ENCODE measurements around the gene SETBP1.

SETBP1 gene

GRCh38 chr18:44924785-44925499 is 244.3 kb downstream of the SETBP1 start:
- no peaks in the 10 kb centered on the region for H3K9me3 ChIP-seq (ENCODE audit: insufficient read depth, low read depth, low read length)
- no peaks in the 10 kb centered on the region for H3K4me1 ChIP-seq (ENCODE audit: insufficient read depth, low read length)
- H3K27me3 ChIP-seq (ENCODE audit: insufficient read depth, low read length): no peaks in the 10 kb centered on the region
- no peak overlapping the region for H3K27ac ChIP-seq (ENCODE audit: low read length)
- no peaks in the 10 kb centered on the region for H3K36me3 ChIP-seq (ENCODE audit: insufficient read depth, low read depth, low read length)
- H3K4me3 ChIP-seq (ENCODE audit: low read length): no peak overlapping the region
- H3K9ac ChIP-seq (ENCODE audit: low read depth, low read length): no peak overlapping the region

DNA sequence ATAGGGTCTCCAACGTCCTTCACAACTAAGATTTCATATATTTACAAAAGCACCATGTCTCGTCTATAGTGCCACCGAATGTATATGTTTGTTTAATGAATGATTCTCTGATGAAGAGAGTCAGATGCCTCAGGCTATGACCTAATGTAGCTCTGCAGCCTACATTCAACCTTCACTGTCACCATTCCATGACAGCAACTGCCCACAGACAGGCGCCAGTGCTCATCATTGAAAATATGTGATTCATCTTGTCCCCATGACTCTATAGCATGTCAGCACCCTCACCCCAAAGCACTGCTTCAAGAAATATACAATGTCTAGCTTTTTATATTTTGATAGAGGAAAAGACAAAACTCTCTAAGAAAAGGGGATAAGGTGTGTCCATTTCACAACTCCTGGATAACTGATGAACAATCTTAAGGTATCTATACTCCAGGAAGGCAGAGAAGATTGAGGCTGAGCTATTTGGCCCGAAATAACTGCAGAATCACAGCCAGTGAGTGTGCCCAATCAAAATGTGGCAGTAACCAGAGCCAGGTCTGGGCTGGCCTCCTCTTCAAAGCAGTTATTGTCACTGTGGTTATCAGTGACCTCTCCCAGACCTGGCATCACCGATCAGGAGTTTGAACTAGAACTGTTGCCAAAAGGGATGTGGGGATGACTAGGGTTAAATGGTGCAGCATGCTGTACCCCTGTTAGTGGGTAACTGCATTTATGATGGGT is 246.6 kb downstream of the SETBP1 start:
- Histone ChIP-seq H3K4me3 (ENCODE audit: low read length) (no peak overlapping the region), H3K36me3 (ENCODE audit: insufficient read depth, low read depth, low read length) (no peaks in the 10 kb centered on the region), H3K4me1 (ENCODE audit: insufficient read depth, low read length) (no peaks in the 10 kb centered on the region), H3K27ac (ENCODE audit: low read length) (no peak overlapping the region), H3K27me3 (ENCODE audit: insufficient read depth, low read length) (no peaks in the 10 kb centered on the region), H3K9ac (ENCODE audit: low read depth, low read length) (no peak overlapping the region), H3K9me3 (ENCODE audit: insufficient read depth, low read depth, low read length) (no peaks in the 10 kb centered on the region)

GRCh38 chr18:44934901-44935300 is 254.2 kb downstream of the SETBP1 start:
- H3K27me3 ChIP-seq (ENCODE audit: insufficient read depth, low read length): no peaks in the 10 kb centered on the region
- peaks cover 2% of the 10 kb centered on the region; the same call in 1 of the 2 replicates for H3K4me1 ChIP-seq (ENCODE audit: insufficient read depth, low read length)
- no peak overlapping the region for H3K4me3 ChIP-seq (ENCODE audit: low read length)
- H3K9ac ChIP-seq (ENCODE audit: low read depth, low read length): no peak overlapping the region
- no peaks in the 10 kb centered on the region for H3K36me3 ChIP-seq (ENCODE audit: insufficient read depth, low read depth, low read length)
- no peak overlapping the region for H3K27ac ChIP-seq (ENCODE audit: low read length)
- peaks cover 19% of the 10 kb centered on the region for H3K9me3 ChIP-seq (ENCODE audit: insufficient read depth, low read depth, low read length)

- H3K4me3 ChIP-seq (ENCODE audit: low read length): no peak overlapping the region
- H3K36me3 ChIP-seq (ENCODE audit: insufficient read depth, low read depth, low read length): no peaks in the 10 kb centered on the region
- peaks cover 19% of the 10 kb centered on the region for H3K9me3 ChIP-seq (ENCODE audit: insufficient read depth, low read depth, low read length)
- no peak overlapping the region for H3K9ac ChIP-seq (ENCODE audit: low read depth, low read length)
- H3K27me3 ChIP-seq (ENCODE audit: insufficient read depth, low read length): no peaks in the 10 kb centered on the region
- peaks cover 2% of the 10 kb centered on the region; the same call in 1 of the 2 replicates for H3K4me1 ChIP-seq (ENCODE audit: insufficient read depth, low read length)
- no peak overlapping the region for H3K27ac ChIP-seq (ENCODE audit: low read length)
Measured at GRCh38 chr18:44935455-44935854, 254.8 kb downstream of the SETBP1 start.

DNA sequence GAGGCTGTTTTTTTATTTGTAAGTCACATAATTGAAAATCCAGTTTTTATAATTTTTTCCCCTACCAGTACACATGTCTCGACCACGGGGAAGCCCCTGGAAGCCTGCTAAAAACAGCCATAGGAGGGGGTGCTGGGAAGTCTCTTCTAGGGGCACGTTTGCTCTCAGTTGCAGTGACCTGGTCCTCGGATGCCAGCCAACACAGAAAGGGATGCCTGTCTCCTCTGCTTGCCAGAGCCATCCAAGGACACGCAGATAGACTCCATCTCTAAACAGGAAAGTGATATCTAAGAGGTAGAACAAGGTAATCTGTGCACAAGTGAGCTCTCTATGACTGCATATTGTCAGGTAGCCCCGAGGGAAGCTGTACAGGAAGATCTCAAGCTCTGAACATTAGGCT is 255.8 kb downstream of the SETBP1 start:
- no peak overlapping the region for H3K27ac ChIP-seq (ENCODE audit: low read length)
- H3K36me3 ChIP-seq (ENCODE audit: insufficient read depth, low read depth, low read length): no peaks in the 10 kb centered on the region
- H3K9ac ChIP-seq (ENCODE audit: low read depth, low read length): no peak overlapping the region
- peaks cover 19% of the 10 kb centered on the region for H3K9me3 ChIP-seq (ENCODE audit: insufficient read depth, low read depth, low read length)
- H3K4me1 ChIP-seq (ENCODE audit: insufficient read depth, low read length): peaks cover 2% of the 10 kb centered on the region; the same call in 1 of the 2 replicates
- H3K4me3 ChIP-seq (ENCODE audit: low read length): no peak overlapping the region
- peaks cover 2% of the 10 kb centered on the region; the same call in 1 of the 2 replicates for H3K27me3 ChIP-seq (ENCODE audit: insufficient read depth, low read length)

DNA sequence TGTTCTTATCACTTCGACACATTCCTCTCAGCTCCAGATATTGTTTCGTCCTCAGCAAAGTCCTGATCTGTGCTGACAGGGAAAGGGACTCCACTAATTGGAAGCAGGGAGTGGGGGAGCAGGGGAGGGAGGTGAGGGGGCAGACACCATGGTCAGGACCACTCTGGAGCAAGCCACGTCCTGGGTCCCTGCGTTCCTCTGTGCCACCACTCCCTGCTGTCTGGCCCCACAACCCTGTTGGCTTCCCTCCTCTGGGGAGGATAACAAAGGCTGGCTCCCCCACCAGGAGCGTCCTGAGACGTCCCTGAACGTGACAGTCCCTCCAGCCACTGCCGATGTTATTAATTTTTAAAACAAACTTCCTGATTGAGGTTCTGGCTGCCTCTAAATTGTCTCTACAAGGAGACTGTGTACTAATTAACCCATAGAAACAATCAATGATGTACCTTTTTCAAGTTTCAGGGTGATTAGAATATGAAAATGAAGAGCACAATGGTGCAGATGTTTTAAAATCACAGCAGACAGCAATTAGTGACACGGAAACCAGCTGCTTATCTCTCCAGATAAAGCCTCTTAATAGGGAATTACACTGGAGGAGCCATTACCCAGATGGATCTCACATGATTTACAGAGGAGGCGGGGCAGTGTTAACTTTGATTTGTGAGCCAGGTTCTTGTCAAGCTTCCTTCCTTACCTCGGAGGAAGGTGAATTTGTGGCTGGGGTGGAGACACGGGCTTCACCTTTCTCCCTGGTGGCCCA is 257.5 kb downstream of the SETBP1 start:
- H3K4me3 ChIP-seq (ENCODE audit: low read length): no peak overlapping the region
- peaks cover 19% of the 10 kb centered on the region; the same call in 1 of the 2 replicates for H3K27me3 ChIP-seq (ENCODE audit: insufficient read depth, low read length)
- no peak overlapping the region for H3K27ac ChIP-seq (ENCODE audit: low read length)
- H3K4me1 ChIP-seq (ENCODE audit: insufficient read depth, low read length): peaks cover 8% of the 10 kb centered on the region
- H3K9ac ChIP-seq (ENCODE audit: low read depth, low read length): no peak overlapping the region
- H3K9me3 ChIP-seq (ENCODE audit: insufficient read depth, low read depth, low read length): peaks cover 18% of the 10 kb centered on the region
- H3K36me3 ChIP-seq (ENCODE audit: insufficient read depth, low read depth, low read length): no peaks in the 10 kb centered on the region

DNA sequence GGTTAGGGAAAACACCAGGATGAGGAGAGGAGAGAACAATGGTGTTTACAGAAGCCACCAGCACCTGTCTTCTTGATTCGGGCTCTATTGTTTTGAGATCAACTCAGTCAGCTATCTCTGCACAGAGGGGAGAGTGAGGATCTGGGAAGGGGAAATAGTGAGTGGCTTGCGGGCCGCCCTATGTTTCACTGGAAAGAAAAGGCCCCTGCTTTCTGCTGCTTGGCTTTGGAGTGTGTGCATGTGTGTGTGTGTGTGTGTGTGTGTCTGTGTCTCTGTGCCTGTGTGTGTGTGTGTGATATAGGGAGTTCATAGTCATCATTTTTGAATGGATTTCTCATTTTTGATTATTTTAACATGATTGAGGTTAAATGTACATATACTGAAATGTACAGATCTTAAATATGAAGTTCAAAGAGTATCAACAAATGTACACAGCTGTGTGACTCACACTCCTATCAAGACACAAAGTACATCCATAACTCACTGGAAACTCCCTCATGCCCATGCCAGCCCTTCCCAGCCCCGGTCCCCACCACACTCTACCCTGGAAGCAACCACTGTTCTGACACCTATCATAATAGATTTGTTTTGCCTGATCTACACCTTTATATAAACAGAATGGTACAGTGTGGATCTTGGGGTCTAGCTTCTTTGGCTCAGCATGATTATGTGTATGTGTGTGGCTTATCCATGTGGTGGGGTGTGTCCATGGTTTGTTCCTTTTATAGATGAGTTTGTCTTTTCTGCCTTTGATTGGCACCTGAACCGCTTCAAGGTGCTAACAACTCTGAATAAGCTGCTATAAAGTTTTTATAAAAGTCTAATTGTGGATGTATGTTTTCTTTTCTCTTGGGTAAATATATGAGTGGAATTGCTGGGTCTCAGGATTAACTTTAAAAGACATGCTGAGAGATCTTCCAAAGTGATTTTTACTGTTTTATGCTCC is 258.3 kb downstream of the SETBP1 start:
- Histone ChIP-seq H3K36me3 (ENCODE audit: insufficient read depth, low read depth, low read length) (no peaks in the 10 kb centered on the region), H3K4me3 (ENCODE audit: low read length) (no peak overlapping the region), H3K9ac (ENCODE audit: low read depth, low read length) (no peak overlapping the region), H3K9me3 (ENCODE audit: insufficient read depth, low read depth, low read length) (peaks cover 10% of the 10 kb centered on the region), H3K27me3 (ENCODE audit: insufficient read depth, low read length) (peaks cover 24% of the 10 kb centered on the region; the same call in 1 of the 2 replicates), H3K27ac (ENCODE audit: low read length) (no peak overlapping the region), H3K4me1 (ENCODE audit: insufficient read depth, low read length) (peaks cover 10% of the 10 kb centered on the region)

GRCh38 chr18:44941516-44941915 is 260.8 kb downstream of the SETBP1 start:
- H3K4me3 ChIP-seq (ENCODE audit: low read length): no peak overlapping the region
- H3K27ac ChIP-seq (ENCODE audit: low read length): no peak overlapping the region
- H3K27me3 ChIP-seq (ENCODE audit: insufficient read depth, low read length): peaks cover 36% of the 10 kb centered on the region; the same call in 1 of the 2 replicates
- H3K4me1 ChIP-seq (ENCODE audit: insufficient read depth, low read length): peaks cover 19% of the 10 kb centered on the region
- H3K36me3 ChIP-seq (ENCODE audit: insufficient read depth, low read depth, low read length): no peaks in the 10 kb centered on the region
- no peaks in the 10 kb centered on the region for H3K9me3 ChIP-seq (ENCODE audit: insufficient read depth, low read depth, low read length)
- H3K9ac ChIP-seq (ENCODE audit: low read depth, low read length): no peak overlapping the region

DNA sequence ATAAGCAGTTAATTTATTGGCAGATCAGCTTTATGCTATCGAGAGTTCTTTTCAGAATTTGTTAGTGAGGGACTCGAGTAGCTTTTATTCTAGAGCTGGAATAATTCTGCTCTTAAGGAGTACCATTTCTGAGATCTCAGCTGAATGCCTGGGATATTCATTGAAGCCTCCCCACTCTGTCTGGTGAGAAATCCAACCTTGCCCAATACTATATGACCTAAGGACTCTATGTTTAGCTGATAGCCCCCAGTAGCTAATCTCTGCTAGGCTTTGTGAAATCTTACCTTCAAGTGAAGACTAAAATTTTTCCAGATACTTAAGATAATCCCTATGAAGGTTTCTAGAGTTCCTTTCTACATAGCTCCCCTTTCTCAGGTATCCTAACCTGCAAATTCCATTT is 261.4 kb downstream of the SETBP1 start:
- Histone ChIP-seq H3K4me1 (ENCODE audit: insufficient read depth, low read length) (peaks cover 19% of the 10 kb centered on the region), H3K27ac (ENCODE audit: low read length) (no peak overlapping the region), H3K36me3 (ENCODE audit: insufficient read depth, low read depth, low read length) (no peaks in the 10 kb centered on the region), H3K27me3 (ENCODE audit: insufficient read depth, low read length) (peaks cover 36% of the 10 kb centered on the region; the same call in 1 of the 2 replicates), H3K4me3 (ENCODE audit: low read length) (no peak overlapping the region), H3K9me3 (ENCODE audit: insufficient read depth, low read depth, low read length) (no peaks in the 10 kb centered on the region), H3K9ac (ENCODE audit: low read depth, low read length) (no peak overlapping the region)

DNA sequence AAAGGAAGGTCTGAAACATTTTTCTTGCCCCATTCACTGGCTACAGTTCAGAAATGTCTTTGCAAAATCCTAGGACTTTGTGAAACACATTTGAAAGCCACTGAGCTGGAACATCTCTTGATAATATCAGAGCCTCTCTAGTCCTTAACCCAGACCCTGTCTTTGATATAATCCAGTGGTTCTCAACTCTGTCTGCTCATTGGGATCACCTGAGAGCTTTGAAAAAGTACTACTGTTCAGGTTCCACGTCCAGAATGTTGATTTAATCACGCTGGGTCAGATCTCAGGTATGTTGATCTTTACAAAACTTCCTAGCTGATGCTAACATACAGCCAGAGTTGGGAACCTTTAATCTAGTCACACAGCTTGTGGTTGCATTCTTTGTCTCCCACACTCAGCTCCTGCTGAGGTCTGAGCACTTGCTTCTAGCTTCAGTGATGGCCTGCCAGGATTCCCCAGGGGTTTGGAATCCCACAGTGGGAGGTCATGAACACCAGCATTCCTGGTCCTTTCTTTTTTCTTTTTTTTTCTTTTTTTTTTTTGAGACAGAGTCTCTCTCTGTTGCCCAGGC is 262.7 kb downstream of the SETBP1 start:
- Histone ChIP-seq H3K27me3 (ENCODE audit: insufficient read depth, low read length) (peaks cover 36% of the 10 kb centered on the region; the same call in 1 of the 2 replicates), H3K4me3 (ENCODE audit: low read length) (no peak overlapping the region), H3K9me3 (ENCODE audit: insufficient read depth, low read depth, low read length) (no peaks in the 10 kb centered on the region), H3K4me1 (ENCODE audit: insufficient read depth, low read length) (peaks cover 17% of the 10 kb centered on the region), H3K9ac (ENCODE audit: low read depth, low read length) (no peak overlapping the region), H3K36me3 (ENCODE audit: insufficient read depth, low read depth, low read length) (no peaks in the 10 kb centered on the region), H3K27ac (ENCODE audit: low read length) (no peak overlapping the region)
